Stomach (tissue), 9 donors: Measurements from ENCODE around the gene EML6. TPM values are rescaled to one million over a fixed set of nuclear protein-coding genes. Genes with fewer than 3 reads are reported as not detected.

ENCODE experiments used
- DNase-seq, 2 donors: peaks; one replicate each; pipeline versions ENCODE4 v3.0.0 to v3.0.0-alpha.2; 2013 to 2019
- H3K27ac ChIP-seq, 5 donors: fragments of 200-600 bp in 4 of 5; sonication (generic) in 4 of 5; one replicate each; pipeline ENCODE4 v1.5.1; 2013 to 2019; ENCODE audit warnings: mild to moderate bottlenecking in 1 of 5, moderate library complexity in 1 of 5
- H3K27me3 ChIP-seq, 3 donors: fragments of 200-600 bp; sonication (generic); one replicate each; pipeline ENCODE4 v1.5.1; 2017 to 2019; ENCODE audit warnings: mixed run types in 1 of 3
- H3K36me3 ChIP-seq, 4 donors: fragments of 200-600 bp; sonication (generic); 1 replicate in 3 of 4; 2 replicates in 1 of 4; pipeline ENCODE4 v1.5.1; 2016 to 2019
- H3K4me1 ChIP-seq, 4 donors: fragments of 200-600 bp; sonication (generic); one replicate each; pipeline ENCODE4 v1.5.1; 2016 to 2019
- H3K4me3 ChIP-seq, 4 donors: fragments of 200-600 bp; sonication (generic) in 3 of 4; one replicate each; pipeline ENCODE4 v1.5.1; 2016 to 2019; ENCODE audit warnings: mild to moderate bottlenecking in 1 of 4
- H3K9me3 ChIP-seq, 4 donors: fragments of 200-600 bp; sonication (generic); one replicate each; pipeline ENCODE4 v1.5.1; 2016 to 2019
- EP300 ChIP-seq: sonication (generic); formaldehyde crosslinking; IDR thresholded peaks from one replicate; pipeline ENCODE4 v1.6.1; 2017; ENCODE audit warnings: antibody characterized with exemption
- POLR2A ChIP-seq, 4 donors: fragments of 450-650 bp; IDR thresholded peaks; one replicate each; pipeline ENCODE4 v1.6.1; 2016; ENCODE audit warnings: antibody characterized with exemption in 4 of 4, control low read depth in 2 of 4, mild to moderate bottlenecking in 1 of 4, moderate library complexity in 1 of 4
- POLR2AphosphoS5 ChIP-seq, 3 donors: sonication (generic); formaldehyde crosslinking; IDR thresholded peaks; one replicate each; pipeline ENCODE4 v1.6.1; 2016; ENCODE audit warnings: antibody characterized with exemption in 3 of 3
- WGBS, 5 donors: extraction: QIAGEN DNeasy Blood & Tissue Kit in 3 of 5; methylation state at CpG; one replicate each; pipeline versions ENCODE4 v1.1.5 to v1.1.7; 2013 to 2018; 5-methylcytosine and 5-hydroxymethylcytosine counted together
- intact Hi-C: fragments of 100-400 bp; cut with DNase I; formaldehyde crosslinking; loops from one replicate; pipeline ENCODE4 v1.15.1; 2023; ENCODE audit warnings: low total_unique reads
- polyA plus RNA-seq, 3 donors: library from polyadenylated mRNA; stranded (reverse); fragments of 200-250 nt; gene quantifications; one replicate each; pipeline ENCODE4 v1.2.3, GENCODE V29; 2013
- total RNA-seq, 5 donors: library from RNA; depleted of rRNA; stranded (reverse); fragments of >200 nt; gene quantifications; one replicate each; pipeline versions ENCODE4 v1.1.0 to v1.2.3, GENCODE V29; 2014 to 2016
- TF ChIP-seq, protein P1 (sequence below), 7 experiments: fragments of 450-650 bp in 4 of 7; fragments of 200-600 bp in 3 of 7; sonication (generic) in 3 of 7; IDR thresholded peaks; one replicate each; pipeline ENCODE4 v1.5.1; 2016 to 2019; ENCODE audit warnings: antibody characterized with exemption in 7 of 7, control low read depth in 2 of 7, mild to moderate bottlenecking in 1 of 7
- donor health status: healthy with polysubstance abuse.
- donor health status: Bipolar disorder and iron deficiency.
- donor health status: healthy.

The EML6 gene
- total and polyA plus RNA-seq, 8 donors = 0.45 to 10.1 (median 1.8) TPM; not detected in 1

DNA sequence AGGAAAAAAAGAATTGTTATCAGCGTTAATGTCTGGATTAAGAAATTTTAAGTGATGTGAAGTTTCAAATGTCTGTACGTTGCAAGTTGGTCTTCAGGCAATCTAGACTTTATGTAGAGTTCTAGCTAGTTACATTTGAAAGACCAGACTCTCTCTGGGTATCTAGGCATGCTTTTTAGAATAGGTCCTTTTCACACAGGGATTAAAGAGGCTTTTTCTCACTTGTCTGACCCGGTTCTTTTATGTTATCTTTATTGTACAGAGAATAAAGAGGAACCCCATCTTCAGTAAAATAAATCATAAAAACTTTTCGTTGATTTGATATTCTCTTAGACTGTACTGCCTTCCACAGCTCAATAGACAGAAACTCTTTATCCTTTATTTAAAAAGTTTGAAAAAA, 8.5 kb upstream of the EML6 start:
- 51 to 69% (median 55%) methylated on average over 4 of the region's 4 CpGs for WGBS, 5 donors
- TF ChIP-seq POLR2AphosphoS5 (IDR thresholded peaks at IDR 0.05) (no peak), EP300 (no peak)
- TF ChIP-seq, protein P1, sequence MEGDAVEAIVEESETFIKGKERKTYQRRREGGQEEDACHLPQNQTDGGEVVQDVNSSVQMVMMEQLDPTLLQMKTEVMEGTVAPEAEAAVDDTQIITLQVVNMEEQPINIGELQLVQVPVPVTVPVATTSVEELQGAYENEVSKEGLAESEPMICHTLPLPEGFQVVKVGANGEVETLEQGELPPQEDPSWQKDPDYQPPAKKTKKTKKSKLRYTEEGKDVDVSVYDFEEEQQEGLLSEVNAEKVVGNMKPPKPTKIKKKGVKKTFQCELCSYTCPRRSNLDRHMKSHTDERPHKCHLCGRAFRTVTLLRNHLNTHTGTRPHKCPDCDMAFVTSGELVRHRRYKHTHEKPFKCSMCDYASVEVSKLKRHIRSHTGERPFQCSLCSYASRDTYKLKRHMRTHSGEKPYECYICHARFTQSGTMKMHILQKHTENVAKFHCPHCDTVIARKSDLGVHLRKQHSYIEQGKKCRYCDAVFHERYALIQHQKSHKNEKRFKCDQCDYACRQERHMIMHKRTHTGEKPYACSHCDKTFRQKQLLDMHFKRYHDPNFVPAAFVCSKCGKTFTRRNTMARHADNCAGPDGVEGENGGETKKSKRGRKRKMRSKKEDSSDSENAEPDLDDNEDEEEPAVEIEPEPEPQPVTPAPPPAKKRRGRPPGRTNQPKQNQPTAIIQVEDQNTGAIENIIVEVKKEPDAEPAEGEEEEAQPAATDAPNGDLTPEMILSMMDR (IDR thresholded peaks at IDR 0.05) = no peak

DNA sequence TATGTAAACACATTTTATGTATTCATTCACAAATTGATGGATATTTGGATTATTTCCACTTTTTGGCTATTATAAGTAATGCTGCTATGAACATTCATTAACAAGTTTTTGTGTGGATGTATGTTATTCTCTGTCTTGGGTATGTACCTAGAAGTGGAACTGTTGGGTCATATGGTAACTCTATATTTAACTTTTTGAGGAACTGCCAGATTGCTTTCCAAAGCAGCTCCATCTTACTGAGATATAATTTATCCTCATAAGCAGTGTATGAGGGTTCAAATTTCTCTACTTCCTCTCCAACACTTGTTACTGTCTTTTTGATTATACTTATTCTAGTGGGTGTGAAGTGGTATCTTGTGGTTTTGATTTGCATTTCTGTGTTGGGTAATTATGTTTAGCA, 7.1 kb upstream of the EML6 start:
- no peak for TF ChIP-seq POLR2AphosphoS5 (IDR thresholded peaks at IDR 0.05)
- TF ChIP-seq, protein P1 (IDR thresholded peaks at IDR 0.05) = no peak
- no peak for TF ChIP-seq POLR2A (IDR thresholded peaks at IDR 0.05)
- no peak for TF ChIP-seq EP300
- Histone ChIP-seq H3K36me3 (no peaks in the 10 kb centered on the region), H3K4me1 (no peaks in the 10 kb centered on the region), H3K4me3 (no peak overlapping the region), H3K27ac (no peak overlapping the region), H3K27me3 (no peaks in the 10 kb centered on the region), H3K9me3 (no peaks in the 10 kb centered on the region)
- DNase-seq = no peak
- intact Hi-C loops = no loop called here

More for the DNA sequence above, 8.5 kb upstream of the EML6 start:
- intact Hi-C loops = no loop called here
- Histone ChIP-seq H3K9me3 (no peaks in the 10 kb centered on the region), H3K27ac (no peak overlapping the region), H3K27me3 (no peaks in the 10 kb centered on the region), H3K4me3 (no peak overlapping the region), H3K4me1 (no peaks in the 10 kb centered on the region), H3K36me3 (no peaks in the 10 kb centered on the region)
- no peak for DNase-seq

DNA sequence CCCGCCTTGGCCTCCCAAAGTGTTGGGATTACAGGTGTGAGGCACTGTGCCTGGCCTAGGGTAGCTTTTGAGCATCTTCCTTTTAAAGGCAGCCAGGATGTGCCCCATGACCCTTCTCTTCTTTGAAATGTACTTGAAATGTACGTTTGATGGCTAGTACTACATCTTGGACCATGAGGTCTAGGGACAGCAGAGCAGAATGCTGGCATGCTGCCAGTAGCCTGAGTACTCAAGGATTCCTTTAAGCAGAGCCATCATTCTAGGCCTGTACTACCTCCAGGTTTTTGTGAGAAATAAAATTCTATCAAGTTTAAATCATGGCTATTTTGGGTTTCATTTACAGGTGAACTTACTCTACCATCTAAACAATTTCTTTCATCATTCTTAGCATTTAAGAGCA, 2.9 kb upstream of the EML6 start:
- intact Hi-C loops = no loop called here
- 60 to 71% (median 68%) methylated on average over 2 of the region's 2 CpGs for WGBS, 5 donors
- H3K27ac ChIP-seq = no peak overlapping the region
- no peak for DNase-seq
- no peak overlapping the region for H3K4me3 ChIP-seq
- H3K4me1 ChIP-seq = peaks cover 7 to 26% (median 22%) of the 10 kb centered on the region in 4 donors
- H3K27me3 ChIP-seq = peaks cover 0 to 13% (median 11%) of the 10 kb centered on the region in 3 donors
- TF ChIP-seq POLR2AphosphoS5 (IDR thresholded peaks at IDR 0.05) (no peak), POLR2A (IDR thresholded peaks at IDR 0.05) (no peak), EP300 (no peak)
- TF ChIP-seq, protein P1 (IDR thresholded peaks at IDR 0.05) = no peak
- no peaks in the 10 kb centered on the region for H3K36me3 ChIP-seq
- no peaks in the 10 kb centered on the region for H3K9me3 ChIP-seq

DNA sequence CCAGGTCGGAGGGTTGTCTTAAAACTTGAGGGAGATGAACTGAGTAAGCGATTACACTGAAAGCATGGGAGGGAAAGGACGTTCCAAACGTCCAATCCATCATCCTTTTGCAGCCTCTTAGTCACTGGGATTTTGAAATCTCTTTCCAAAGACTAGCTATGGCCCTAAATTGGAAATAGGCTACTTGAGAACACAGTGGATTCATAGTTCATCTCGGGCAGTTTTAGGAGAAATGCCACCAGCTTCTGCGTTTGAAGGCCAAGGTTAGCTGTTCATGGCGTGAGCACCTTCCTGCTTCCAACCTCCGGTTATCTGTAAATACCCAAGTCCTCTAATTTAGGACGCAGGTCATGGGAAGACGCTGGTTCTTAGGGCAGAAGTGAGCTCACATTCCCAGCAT, 821 bp upstream of the EML6 start:
- no peak for TF ChIP-seq POLR2A (IDR thresholded peaks at IDR 0.05)
- TF ChIP-seq, protein P1 (IDR thresholded peaks at IDR 0.05) = no peak
- no peak for TF ChIP-seq EP300
- no peak for TF ChIP-seq POLR2AphosphoS5 (IDR thresholded peaks at IDR 0.05)
- peak overlapping the region; percentile 73 to 85 (median 80) for H3K4me3 ChIP-seq
- DNase-seq = no peak
- no peaks in the 10 kb centered on the region for H3K9me3 ChIP-seq
- H3K4me1 ChIP-seq = peaks cover 7 to 26% (median 22%) of the 10 kb centered on the region in 4 donors
- 7 to 21% (median 12%) methylated on average over 10 of the region's 10 CpGs for WGBS, 5 donors
- no peaks in the 10 kb centered on the region for H3K36me3 ChIP-seq
- H3K27me3 ChIP-seq = peaks cover 0 to 20% (median 11%) of the 10 kb centered on the region in 3 donors
- H3K27ac ChIP-seq = peak overlapping the region; percentile 76 to 87 (median 84)
- intact Hi-C loops = no loop called here
